Effector CD4-positive, alpha-beta T cell (primary cell): ENCODE results near the gene RCL1.

Experiments
- DNase-seq: peaks from one replicate; pipeline ENCODE4 v3.0.0-alpha.2; 2020

Gene RCL1

DNA sequence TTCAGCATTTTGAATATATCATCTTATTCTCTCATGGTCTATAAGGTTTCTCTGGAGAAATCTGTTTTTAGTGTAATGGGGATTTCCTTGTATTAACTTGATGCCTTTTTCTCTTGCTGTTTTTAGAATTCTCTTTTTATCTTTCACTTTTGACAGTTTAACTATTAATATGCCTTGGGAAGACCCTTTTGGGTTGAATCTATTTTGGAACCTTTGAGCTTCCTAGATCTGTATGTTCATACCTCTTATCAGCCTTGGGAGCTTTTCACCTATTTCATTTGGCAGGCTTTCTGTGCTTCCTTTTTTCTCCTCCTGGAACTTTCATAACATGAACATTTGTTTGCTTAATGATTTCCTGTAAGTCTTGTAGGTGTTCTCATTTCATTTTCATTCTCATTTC, 22.2 kb downstream of the RCL1 start:
- DNase-seq = no peak

DNA sequence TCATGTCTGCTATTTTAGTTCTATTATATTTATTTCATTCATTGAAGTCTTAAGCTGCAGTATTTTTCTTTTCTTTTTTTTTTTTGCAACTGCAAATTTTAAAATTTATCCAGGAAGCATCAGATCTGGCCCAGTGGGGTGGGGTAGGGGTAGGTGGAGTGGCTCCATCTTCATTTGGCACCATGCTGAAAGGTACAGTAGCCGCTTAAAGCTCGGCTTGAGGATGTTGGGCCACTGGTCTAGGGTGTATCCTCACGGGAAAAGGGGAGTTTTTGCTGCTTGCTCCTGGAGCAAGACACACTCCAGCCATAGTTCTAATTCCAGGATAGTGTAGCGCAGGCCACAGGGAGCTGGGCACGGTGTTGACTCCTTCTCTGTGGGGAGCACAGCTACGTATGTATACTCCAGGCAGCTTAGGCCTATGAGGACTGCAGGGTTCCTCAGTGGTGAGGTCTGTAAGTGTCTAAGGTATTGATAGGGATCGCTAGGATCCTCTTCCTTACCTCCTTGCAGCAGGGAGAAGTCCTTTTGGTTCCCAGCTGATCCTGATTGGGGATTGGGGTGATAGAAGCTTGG, 22.7 kb downstream of the RCL1 start:
- DNase-seq = no peak

DNA sequence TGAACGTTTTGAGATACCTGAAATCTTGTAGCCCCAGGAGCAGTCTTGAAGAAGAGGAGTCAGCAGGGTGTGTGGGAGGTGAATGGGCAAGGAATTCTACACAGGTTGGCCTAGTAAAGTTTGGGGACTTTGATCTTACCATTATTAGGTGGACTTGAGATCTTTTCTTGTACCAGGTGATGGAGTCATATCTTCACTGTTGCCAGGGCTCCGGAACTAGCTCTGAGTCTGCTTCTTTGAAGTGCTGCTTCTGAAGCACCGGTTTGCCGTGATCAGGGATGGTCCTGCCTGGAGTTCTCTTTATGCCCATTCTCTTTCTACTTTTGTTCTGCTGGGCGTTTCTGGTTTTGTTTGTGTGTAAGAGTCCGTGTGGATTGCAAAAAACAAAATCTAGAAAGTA, 27.4 kb downstream of the RCL1 start:
- no peak for DNase-seq

DNA sequence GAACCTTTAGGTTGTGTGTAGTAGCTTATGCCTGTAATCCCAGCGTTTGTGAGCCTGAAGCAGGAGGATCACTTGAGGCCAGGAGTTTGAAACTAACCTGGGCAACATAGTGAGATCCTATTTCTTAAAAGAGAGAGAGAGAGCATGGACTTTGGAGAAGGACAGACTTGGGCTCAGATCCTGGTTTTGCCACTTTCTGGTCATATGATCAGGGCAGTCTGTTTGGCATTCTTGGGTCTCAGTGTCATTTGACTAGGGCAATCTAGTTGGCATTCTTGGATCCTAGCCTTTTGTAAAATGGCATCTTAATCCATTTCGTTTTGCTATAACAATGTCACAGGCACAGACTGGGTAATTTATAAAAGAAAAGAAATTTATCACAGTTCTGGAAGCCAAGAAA, 28.4 kb downstream of the RCL1 start:
- DNase-seq = no peak

DNA sequence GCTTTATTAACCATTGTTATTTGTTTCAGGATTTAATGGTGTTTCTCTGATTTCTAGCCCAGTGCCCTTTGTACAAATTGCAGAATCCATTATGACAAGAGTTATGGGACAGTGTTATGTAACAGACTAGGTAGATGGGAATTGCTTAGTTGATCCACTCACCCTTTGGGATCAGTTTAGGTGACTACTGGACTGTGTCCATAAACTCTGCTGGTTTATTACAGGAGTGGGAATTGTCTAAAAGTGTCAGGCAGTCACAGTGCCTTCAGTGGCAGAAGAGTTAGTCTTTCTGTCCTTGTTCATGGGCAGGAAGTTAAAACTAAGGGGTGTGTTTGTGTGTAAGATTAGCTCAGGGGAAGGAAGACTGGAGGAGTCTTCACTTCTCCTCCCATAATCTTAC, 29.3 kb downstream of the RCL1 start:
- no peak for DNase-seq

DNA sequence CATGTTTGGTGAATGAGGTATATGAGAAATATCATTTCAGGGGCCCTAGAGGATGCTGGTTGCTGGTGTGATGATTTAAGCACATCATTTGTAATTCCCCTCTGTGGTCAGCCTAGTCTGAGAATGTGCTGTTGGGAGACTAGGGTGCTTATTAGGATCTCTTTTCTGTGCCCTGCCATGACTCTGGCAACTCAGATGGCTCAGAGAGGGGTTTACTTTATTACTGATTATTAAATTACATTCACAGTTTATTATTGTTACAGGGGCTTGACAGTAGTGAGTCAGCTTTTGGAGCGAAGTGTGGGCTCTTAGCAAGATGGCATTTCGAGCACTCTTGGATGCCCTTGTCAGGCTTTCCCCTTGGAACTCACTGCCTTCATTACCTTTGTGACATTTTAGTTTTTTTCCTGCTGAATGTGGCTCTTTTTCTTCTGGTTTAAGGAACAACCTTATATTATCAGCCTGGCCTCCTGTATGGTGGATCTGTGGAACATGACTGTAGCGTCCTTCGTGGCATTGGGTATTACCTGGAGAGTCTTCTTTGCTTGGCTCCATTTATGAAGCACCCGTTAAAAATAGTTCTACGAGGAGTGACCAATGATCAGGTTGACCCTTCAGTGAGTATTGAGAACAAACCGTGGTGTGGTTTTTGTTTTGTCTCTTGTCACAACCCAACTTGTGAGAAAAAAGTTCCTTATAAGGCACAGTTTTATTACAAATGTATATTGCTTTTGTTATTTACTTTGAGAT, 33.8 kb downstream of the RCL1 start:
- DNase-seq = no peak

DNA sequence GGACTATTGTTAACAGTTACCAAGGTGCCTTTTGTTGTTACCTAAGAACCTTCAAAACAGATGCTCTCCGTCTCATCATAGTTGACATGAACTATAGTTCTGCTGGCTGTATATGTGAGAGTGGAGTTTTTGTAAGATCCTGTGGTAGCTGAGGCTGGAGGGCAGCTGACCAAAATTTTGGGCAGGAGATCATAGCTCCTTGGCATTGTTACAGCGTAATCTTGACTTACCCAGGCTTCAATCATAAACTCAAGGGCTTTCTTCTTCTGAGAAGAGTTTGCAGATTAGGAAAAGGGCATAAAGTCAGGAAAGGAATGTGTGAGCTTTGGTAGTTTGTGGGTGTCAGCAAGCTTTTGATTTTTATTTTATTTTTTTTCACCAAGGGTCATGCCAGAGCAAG, 34.5 kb downstream of the RCL1 start:
- DNase-seq = no peak

DNA sequence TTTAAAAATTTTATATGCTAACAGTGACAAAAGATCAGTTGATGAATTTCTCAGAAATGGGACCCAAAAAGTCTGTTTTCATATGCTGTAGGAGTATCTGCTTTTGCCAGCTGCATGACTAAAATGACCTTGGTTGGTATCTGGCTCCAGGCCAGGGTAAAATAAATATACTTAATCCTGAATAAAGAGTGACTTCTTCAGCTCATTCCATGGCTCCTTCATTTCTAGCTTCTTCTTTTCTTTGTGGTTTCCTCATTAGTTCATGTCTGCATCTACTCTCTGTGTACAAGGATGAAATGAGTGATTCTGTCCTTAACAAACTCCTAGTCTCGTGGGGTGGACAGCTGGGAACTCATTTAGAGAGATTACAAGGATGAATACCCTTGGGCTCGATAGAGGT, 36.0 kb downstream of the RCL1 start:
- DNase-seq = no peak

DNA sequence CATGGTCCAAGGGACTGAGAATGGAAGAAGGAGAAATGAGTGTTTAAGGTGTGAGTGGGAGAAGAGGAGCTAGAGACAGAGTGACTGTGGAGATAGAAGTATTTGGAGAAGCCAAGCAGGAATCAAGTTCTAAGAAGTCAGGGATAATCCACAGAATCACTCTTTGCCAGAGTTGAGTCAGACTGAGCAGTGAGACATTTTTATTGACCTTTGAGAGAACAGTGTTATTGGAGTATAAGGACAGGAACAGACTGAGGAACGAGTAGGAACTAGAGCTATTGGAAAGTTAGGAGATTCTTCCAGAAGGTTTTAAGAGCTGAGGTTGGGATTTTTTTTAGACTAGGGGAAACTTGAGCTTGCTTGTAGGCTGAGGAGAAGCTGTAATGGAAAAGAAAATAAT, 37.2 kb downstream of the RCL1 start:
- DNase-seq = no peak

DNA sequence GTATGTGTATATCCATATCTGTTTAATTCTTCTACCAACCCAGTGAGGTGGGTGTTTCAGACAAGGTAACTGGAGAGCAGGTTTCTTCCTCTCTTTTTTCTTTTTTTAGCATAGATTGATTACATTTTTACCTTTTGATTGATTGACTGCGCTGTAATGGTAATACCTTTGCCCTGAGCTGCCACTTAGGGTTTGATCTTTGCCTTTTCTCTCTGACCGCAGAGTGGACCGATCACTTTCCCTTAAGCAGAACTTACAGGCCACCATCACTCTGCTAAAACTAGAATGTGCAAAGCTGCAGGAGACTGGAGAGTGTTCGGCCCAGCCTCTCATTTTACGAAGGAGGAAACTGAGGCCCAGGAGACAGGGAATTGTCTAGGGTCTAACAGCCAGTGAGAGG, 38.0 kb downstream of the RCL1 start:
- DNase-seq = no peak

DNA sequence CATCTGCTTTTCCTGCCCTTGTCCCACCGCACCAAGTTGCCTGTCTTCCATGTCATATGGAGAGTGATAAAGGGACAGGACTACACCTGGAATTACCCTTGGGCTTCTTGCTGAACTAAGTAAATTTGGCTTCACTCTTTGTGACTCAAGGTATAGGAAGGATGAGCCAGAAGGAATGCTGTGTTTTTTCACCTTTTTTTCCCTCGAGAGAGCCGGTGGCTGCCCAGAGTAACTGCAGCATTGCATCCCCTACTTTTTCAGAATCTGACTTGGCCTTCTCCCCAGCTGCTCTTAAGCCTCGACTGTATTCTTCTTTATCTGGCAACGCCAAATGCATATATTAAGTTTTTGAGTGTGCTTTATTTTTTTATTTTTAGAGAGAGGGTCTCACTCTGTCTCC, 38.4 kb downstream of the RCL1 start:
- DNase-seq = no peak

DNA sequence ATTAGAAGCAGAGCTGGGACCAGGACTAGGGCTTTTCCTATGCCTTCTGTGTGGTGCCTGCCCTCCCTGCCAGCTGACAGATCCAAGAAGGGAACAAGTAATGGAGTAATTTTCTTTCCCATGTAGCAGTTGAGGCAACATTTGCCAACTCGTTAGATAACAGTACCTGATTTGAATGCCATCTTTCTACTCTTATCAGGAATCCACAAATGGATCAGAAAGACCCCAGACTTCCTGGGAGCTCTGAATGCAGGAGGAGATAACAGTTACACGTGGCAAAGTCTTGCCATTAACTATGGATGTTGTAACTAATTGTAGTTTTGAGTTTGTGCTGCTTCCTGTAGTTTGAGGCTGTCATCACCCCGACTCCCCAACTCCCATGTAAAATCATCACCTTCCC, 39.2 kb downstream of the RCL1 start:
- no peak for DNase-seq

DNA sequence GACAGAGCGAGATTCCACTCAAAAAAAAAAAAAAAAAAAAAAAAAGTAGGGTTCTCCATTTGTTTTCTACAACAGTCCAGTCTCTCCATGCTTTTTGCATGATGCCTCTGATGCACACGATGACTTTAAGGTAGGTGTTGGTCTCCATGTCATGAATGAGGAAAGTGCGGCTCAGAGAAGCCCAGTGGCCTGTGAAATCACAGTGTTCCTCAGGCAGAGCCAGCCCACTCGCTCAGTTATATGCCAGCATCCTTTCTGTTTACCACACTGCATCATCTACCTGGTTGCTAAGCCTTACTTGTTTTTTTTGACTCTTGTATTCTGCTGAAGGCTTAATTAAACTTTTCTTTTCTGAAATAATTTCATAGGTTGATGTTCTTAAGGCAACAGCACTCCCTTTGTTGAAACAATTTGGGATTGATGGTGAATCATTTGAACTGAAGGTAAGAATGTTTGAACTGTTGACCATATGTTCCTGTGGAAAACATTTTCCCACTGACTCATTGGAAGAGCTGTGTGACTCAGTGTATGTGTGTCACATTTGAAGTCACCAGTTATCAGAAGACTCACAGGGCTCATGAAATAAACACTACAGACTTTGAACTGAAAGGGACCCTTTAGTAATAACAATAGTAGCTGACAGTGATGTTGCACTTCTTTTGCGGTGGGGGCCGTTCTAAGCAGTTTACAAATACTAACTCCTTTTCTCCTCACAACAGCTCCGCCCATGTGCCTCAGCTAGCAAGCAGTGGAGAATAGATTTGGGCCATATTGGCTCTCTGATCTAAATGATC, 40.2 kb downstream of the RCL1 start:
- DNase-seq = no peak

DNA sequence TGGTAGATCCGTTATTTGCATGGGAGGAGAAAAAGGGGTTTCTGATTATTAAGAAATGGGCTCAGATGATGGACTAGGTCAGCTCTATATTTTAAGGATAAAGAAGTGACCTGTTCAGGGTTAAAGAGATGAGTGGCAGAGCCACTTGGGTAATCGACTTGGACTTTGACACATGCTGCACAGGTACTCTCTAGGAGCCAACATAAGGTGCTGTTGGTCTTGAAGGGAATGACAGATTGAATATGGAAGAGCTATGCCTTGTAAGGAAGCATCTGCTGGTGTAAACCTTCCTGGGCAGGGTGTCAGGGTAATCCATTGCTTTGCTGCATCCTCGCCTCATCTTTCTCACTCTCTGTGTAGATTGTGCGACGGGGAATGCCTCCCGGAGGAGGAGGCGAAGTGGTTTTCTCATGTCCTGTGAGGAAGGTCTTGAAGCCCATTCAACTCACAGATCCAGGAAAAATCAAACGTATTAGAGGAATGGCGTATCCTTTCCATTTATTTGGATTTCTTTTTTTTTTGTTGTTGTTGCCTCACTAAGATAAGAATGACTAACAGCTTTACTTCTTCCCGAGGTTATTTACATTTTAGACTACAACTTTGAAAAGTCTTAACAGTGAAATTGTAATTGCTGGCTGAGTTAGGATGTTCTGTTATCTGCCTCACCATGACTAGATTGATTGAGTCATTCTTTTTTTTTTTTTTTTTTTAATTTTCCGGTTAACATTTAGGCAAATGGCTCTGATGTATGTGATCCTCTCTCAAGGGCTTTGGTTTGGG, 41.2 kb downstream of the RCL1 start:
- DNase-seq = no peak

DNA sequence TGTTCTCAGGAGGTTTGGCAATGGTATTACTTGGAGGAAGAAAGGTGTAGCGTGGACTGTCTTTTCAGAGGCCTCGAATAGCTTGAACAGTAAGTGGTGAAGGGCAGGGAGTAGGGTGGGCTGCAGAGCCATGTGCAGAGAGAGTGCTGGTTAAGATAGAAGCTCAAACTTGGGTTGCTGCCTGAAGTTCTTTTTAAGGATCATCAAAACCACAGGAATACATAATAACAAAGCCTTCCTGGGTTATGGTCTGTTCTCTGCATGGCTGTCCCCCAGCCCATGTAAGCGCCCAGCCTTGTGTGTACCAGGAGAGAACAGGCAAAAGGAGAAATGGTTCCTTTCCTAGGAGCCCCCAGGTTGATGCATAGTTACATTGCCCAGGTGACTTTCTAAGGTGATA, 43.9 kb downstream of the RCL1 start:
- no peak for DNase-seq

DNA sequence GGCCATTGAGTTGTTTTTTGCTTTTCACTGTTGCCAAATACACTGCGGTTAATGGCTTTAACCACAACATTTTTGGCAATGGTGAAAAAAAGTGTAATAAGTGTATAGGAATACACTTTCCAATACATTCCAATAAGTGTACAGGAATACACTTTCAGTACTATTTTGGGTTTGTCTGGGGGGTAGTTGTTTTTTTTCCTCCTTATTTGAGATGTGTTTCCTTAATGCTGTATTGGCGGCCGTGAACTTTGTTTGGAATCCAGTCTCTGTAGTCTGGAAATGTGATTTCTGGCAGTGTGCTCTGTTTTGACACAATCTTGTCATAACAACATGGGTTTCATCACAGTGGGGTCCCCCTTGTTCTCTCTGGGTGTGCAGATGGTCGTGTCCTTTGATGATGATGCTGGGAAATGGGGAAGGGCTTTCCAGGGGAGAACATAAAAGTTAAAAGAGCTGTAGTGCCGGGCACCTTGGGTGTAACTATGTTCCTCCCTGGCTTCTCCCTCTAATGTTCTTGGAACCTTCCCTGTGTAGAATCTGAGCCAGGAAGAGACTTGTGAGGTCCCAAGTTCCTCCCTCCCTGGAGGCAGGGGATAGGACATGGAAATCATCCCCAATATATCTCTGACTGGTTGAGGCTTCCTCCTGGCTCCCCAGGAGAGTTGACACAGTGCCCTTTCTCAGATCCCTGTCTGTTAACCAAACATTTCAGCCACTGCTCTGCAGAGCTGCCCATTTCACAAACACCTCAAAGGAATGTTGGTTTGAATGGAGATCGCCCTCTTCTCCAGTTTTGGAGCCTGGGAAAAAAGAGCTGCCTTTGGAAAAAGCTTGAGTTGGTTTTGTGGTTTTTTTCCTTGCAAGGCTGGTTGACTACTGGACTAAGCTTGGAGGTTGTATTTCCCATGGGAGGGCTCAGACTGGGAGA, 44.8 kb downstream of the RCL1 start:
- no peak for DNase-seq

DNA sequence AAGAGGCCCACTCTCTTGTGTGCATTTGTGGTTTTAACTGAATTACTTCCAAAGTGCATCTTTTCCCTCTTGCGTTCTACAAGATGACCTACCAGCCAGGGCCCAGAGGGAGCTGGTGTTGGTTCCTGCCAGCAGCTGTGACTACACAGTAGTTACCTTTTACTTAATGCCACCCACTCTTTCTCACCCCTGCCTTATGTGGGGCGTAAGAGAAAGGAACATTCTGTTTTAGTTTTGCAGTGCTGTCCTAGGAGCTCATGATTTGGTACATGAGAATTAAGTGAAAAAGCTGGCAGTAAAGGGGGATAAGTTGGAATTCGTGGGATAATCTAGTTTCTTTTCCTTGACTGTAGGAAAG, 45.4 kb downstream of the RCL1 start:
- DNase-seq = no peak

DNA sequence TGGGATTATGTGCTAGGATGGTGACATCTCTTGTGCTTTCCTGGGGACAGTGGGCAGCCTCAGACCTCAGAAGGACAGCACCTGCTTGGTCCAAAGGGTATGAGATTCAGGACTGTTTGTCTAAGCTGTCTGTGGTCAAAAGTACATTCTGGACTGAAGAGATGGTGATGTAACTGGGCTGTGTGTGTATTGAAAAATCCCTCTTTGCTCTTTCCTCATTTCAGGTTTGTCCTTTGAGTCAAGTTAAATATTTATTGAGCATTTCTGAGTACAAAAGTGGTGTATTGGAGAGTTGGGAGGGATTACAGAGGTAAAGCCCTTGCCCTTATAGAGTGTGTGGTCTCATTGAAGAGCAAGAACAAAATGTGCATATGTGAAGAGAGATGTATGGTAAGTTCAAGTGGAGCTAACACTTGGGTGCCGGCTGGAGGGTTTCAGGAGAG, 46.7 kb downstream of the RCL1 start:
- DNase-seq = no peak

DNA sequence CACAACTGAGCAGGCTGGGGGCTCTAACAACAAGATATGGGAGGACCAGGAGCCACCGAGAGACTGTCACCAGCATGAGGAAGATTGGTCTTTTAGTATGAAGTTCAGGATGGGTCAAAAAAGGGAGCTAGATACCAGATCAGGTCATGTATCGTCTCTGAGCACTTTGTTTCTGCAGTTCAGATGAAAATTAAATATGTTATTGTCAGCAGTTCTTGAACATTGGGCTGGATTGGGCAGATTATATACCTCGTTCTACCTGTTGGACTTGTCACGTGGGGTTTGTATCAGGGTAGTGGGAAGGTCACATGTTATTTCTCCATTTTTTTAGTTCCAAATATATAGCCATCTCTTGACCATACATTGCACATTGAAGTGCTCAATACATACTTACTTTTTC, 47.3 kb downstream of the RCL1 start:
- DNase-seq = no peak

DNA sequence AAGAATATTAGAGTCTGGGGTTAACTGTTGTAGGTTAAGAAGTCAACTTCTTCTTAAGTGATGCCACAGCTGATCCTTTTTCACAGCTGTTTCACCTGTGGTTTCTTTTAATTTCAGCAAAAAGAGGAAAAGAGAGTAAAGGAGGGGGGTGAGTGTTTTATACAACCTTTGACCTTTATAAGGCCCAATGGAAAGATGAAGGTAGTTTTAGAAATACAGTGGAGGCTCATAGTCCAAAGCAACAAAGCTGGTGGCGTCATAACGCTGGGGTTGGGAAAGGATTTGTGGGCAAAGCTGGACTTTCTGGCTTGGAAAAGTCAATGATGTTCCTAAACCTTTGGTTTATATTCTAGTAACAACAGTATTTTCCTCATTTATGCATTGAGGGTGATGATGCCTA, 49.5 kb downstream of the RCL1 start:
- no peak for DNase-seq

DNA sequence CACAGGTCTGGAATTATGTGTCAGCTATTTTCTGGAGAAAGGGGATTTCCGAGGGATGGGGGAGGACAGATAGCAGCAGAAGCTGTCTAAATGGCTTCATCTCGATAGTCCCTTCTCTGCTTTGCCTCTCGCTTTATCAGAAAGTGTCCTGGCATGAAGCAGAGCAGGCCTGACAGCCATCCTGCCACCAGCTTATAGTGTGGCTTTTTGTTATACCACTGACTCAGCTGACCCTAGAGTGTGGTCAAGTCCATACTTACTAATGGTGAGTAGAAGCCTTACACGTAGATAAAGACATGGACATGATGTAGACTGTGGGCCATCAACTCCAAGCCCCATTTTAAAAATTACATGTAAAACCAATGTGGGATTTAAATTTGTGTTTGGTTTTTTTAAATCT, 50.0 kb downstream of the RCL1 start:
- DNase-seq = no peak
